ENCODE measurements around the gene PRXL2B. TPM values are rescaled to one million over a fixed set of nuclear protein-coding genes. Genes with fewer than 3 reads are reported as not detected.
"Not testable (repeated sequence)": the region's sequence is repeated elsewhere in the genome, so short reads cannot be mapped to it uniquely, and the experiment has no call there.

Gene PRXL2B
- total RNA-seq, 2 donors from 2014 or later: 27.4 to 36.3 TPM

- Mint-ChIP-seq H3K27ac (no peak overlapping the region), H3K27me3 (no peaks in the 10 kb centered on the region), H3K36me3 (ENCODE audit: low read depth) (no peaks in the 10 kb centered on the region), H3K4me3 (no peak overlapping the region), H3K9me3 (peaks cover 5% of the 10 kb centered on the region), H3K4me1 (no peaks in the 10 kb centered on the region)
- no peak for ATAC-seq (replicated peaks)
These were observed 26.2 kb downstream of the PRXL2B start for GRCh38 chr1:2612591-2613365.

- no peaks in the 10 kb centered on the region for H3K36me3 Mint-ChIP-seq (ENCODE audit: low read depth)
- no peak overlapping the region for H3K4me3 Mint-ChIP-seq
- no peak overlapping the region for H3K27ac Mint-ChIP-seq
- no peaks in the 10 kb centered on the region for H3K27me3 Mint-ChIP-seq
- no peaks in the 10 kb centered on the region for H3K4me1 Mint-ChIP-seq
- H3K9me3 Mint-ChIP-seq: peaks cover 5% of the 10 kb centered on the region
- no peak for ATAC-seq (replicated peaks)
These were observed 27.6 kb downstream of the PRXL2B start for GRCh38 chr1:2614145-2614544.

- Mint-ChIP-seq H3K27ac (no peak overlapping the region), H3K4me3 (no peak overlapping the region), H3K9me3 (peaks cover 11% of the 10 kb centered on the region), H3K27me3 (peaks cover 6% of the 10 kb centered on the region), H3K36me3 (ENCODE audit: low read depth) (no peaks in the 10 kb centered on the region), H3K4me1 (no peaks in the 10 kb centered on the region)
- no peak for ATAC-seq (replicated peaks)
These were observed 31.4 kb downstream of the PRXL2B start for GRCh38 chr1:2617971-2618470.

- Mint-ChIP-seq H3K27ac (no peak overlapping the region), H3K4me3 (no peak overlapping the region), H3K36me3 (ENCODE audit: low read depth) (no peaks in the 10 kb centered on the region), H3K27me3 (peaks cover 32% of the 10 kb centered on the region), H3K9me3 (peaks cover 6% of the 10 kb centered on the region), H3K4me1 (no peaks in the 10 kb centered on the region)
- no peak for ATAC-seq (replicated peaks)
These were observed 37.2 kb downstream of the PRXL2B start for GRCh38 chr1:2623571-2624337.

- no peaks in the 10 kb centered on the region for H3K36me3 Mint-ChIP-seq (ENCODE audit: low read depth)
These were observed 38.2 kb downstream of the PRXL2B start for GRCh38 chr1:2624735-2625300.

GRCh38 chr1:2625311-2625710 is 38.7 kb downstream of the PRXL2B start:
- Mint-ChIP-seq H3K27me3 (peaks cover 34% of the 10 kb centered on the region), H3K9me3 (no peaks in the 10 kb centered on the region)

More at GRCh38 chr1:2624735-2625300, 38.2 kb downstream of the PRXL2B start:
- Mint-ChIP-seq H3K27ac (no peak overlapping the region), H3K9me3 (peaks cover 3% of the 10 kb centered on the region), H3K27me3 (peaks cover 32% of the 10 kb centered on the region), H3K4me1 (no peaks in the 10 kb centered on the region), H3K4me3 (no peak overlapping the region)
- ATAC-seq (replicated peaks): no peak

GRCh38 chr1:2625748-2626147 is 39.2 kb downstream of the PRXL2B start:
- H3K4me1 Mint-ChIP-seq; H3K4me3 Mint-ChIP-seq; H3K27ac Mint-ChIP-seq; H3K36me3 Mint-ChIP-seq (ENCODE audit: low read depth); H3K9me3 Mint-ChIP-seq; ATAC-seq (replicated peaks): not testable (repeated sequence)
- H3K27me3 Mint-ChIP-seq: peaks cover 34% of the 10 kb centered on the region

More at GRCh38 chr1:2625311-2625710, 38.7 kb downstream of the PRXL2B start:
- Mint-ChIP-seq H3K4me3 (no peak overlapping the region), H3K27ac (no peak overlapping the region), H3K36me3 (ENCODE audit: low read depth) (no peaks in the 10 kb centered on the region), H3K4me1 (no peaks in the 10 kb centered on the region)
- ATAC-seq (replicated peaks): no peak

- H3K27ac Mint-ChIP-seq: no peak overlapping the region
- no peaks in the 10 kb centered on the region for H3K4me1 Mint-ChIP-seq
- no peaks in the 10 kb centered on the region for H3K36me3 Mint-ChIP-seq (ENCODE audit: low read depth)
- no peaks in the 10 kb centered on the region for H3K9me3 Mint-ChIP-seq
- H3K4me3 Mint-ChIP-seq: no peak overlapping the region
- H3K27me3 Mint-ChIP-seq: peaks cover 38% of the 10 kb centered on the region
- no peak for ATAC-seq (replicated peaks)
These were observed 41.2 kb downstream of the PRXL2B start for GRCh38 chr1:2627746-2628145.

GRCh38 chr1:2628191-2628932 is 41.8 kb downstream of the PRXL2B start:
- Mint-ChIP-seq H3K9me3 (no peaks in the 10 kb centered on the region), H3K27me3 (peaks cover 38% of the 10 kb centered on the region), H3K4me3 (no peak overlapping the region), H3K27ac (no peak overlapping the region), H3K36me3 (ENCODE audit: low read depth) (no peaks in the 10 kb centered on the region), H3K4me1 (no peaks in the 10 kb centered on the region)
- ATAC-seq (replicated peaks): no peak

- no peak for ATAC-seq (replicated peaks)
- no peaks in the 10 kb centered on the region for H3K36me3 Mint-ChIP-seq (ENCODE audit: low read depth)
These were observed 42.5 kb downstream of the PRXL2B start for GRCh38 chr1:2628933-2629626.

GRCh38 chr1:2629627-2630497 is 43.3 kb downstream of the PRXL2B start:
- Mint-ChIP-seq H3K27me3 (peaks cover 34% of the 10 kb centered on the region), H3K27ac (no peak overlapping the region), H3K9me3 (no peaks in the 10 kb centered on the region), H3K4me1 (no peaks in the 10 kb centered on the region), H3K36me3 (ENCODE audit: low read depth) (no peaks in the 10 kb centered on the region), H3K4me3 (no peak overlapping the region)
- ATAC-seq (replicated peaks): no peak

More at GRCh38 chr1:2628933-2629626, 42.5 kb downstream of the PRXL2B start:
- Mint-ChIP-seq H3K4me1 (no peaks in the 10 kb centered on the region), H3K4me3 (no peak overlapping the region), H3K27me3 (peaks cover 38% of the 10 kb centered on the region), H3K9me3 (no peaks in the 10 kb centered on the region), H3K27ac (no peak overlapping the region)

GRCh38 chr1:2630498-2631135 is 44.0 kb downstream of the PRXL2B start:
- no peak for ATAC-seq (replicated peaks)
- H3K27ac Mint-ChIP-seq: no peak overlapping the region
- H3K4me3 Mint-ChIP-seq: no peak overlapping the region
- H3K36me3 Mint-ChIP-seq (ENCODE audit: low read depth): no peaks in the 10 kb centered on the region
- no peaks in the 10 kb centered on the region for H3K4me1 Mint-ChIP-seq
- H3K9me3 Mint-ChIP-seq: no peaks in the 10 kb centered on the region
- H3K27me3 Mint-ChIP-seq: peaks cover 32% of the 10 kb centered on the region

Data from activated T-helper 17 cell treated with anti-CD3 and anti-CD28 coated beads, Interleukin-2, amount 50 U/mL, for 72 hours (primary cell).